Measurements from ENCODE around the gene SSU72. TPM values are rescaled to one million over a fixed set of nuclear protein-coding genes. Genes with fewer than 3 reads are reported as not detected.
"Not testable (repeated sequence)": the region's sequence is repeated elsewhere in the genome, so short reads cannot be mapped to it uniquely, and the experiment has no call there.

The SSU72 gene
- total RNA-seq, 2 experiments from 2014 or later = 111 to 113 TPM

DNA sequence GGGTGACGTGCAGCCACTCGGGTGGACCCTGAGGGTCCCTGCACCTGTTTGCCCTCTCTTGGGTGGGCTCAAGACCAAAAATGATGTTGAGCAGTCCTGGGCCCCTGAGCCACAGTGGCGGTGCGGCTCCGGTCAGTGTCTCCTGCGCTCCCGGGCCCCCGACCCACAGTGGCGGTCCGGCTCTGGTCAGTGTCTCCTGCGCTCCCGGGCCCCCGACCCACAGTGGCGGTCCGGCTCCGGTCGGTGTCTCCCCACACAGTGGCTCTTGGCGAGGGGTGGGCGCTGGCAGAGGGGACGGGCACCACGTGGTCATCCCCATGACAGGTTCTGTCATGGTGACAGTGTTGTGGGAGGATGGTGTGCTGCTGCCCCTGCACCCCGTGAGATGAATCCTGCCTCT lies 80.4 kb downstream of the SSU72 start:
- DNase-seq, H3K27me3 Mint-ChIP-seq, H3K27ac Mint-ChIP-seq, POLR2A ChIA-PET, CTCF ChIA-PET, H3K9me3 Mint-ChIP-seq, H3K4me3 Mint-ChIP-seq, H3K4me1 Mint-ChIP-seq: not testable (repeated sequence)
- H3K36me3 Mint-ChIP-seq (ENCODE audit: low read depth) = peaks cover 50% of the 10 kb centered on the region

Other genes with a start within 250 kb of the SSU72 start
- gene TAS1R3, start 243.6 kb downstream of the SSU72 start, total RNA-seq = under 1 TPM; 0.75 to 0.78 TPM
- 10 to 100 TPM; 36.0 to 37.8 TPM for gene DVL1, start 225.4 kb downstream of the SSU72 start, total RNA-seq
- under 1 TPM; 0.18 to 0.23 TPM for gene MXRA8, start 216.3 kb downstream of the SSU72 start, total RNA-seq
- 100 to 1,000 TPM; 121 to 122 TPM for gene AURKAIP1, start 199.7 kb downstream of the SSU72 start, total RNA-seq
- 100 to 1,000 TPM; 104 TPM for gene CCNL2, start 175.5 kb downstream of the SSU72 start, total RNA-seq
- 10 to 100 TPM; 82.8 to 87.3 TPM for gene MRPL20, start 167.6 kb downstream of the SSU72 start, total RNA-seq
- not detected for gene ANKRD65, start 153.6 kb downstream of the SSU72 start, total RNA-seq
- gene VWA1, start 139.2 kb downstream of the SSU72 start, total RNA-seq = under 1 TPM; 0.33 to 0.45 TPM
- 1 to 10 TPM in 1 of 2 experiments, under 1 TPM in 1; 0.98 to 1.4 TPM for gene ATAD3C, start 125.2 kb downstream of the SSU72 start, total RNA-seq
- gene ATAD3B, start 103.1 kb downstream of the SSU72 start, total RNA-seq = 10 to 100 TPM; 25.5 to 26.9 TPM
- gene ATAD3A, start 62.7 kb downstream of the SSU72 start, total RNA-seq = 10 to 100 TPM; 26.2 to 26.5 TPM
- under 1 TPM in 1 of 2 experiments, not detected in 1; 0.28 TPM for gene TMEM240, start 34.2 kb downstream of the SSU72 start, total RNA-seq
- gene FNDC10, start 25.3 kb upstream of the SSU72 start, total RNA-seq = 1 to 10 TPM; 2.6 to 2.7 TPM
- 10 to 100 TPM; 37.2 to 37.5 TPM for gene MIB2, start 40.6 kb upstream of the SSU72 start, total RNA-seq
- 1 to 10 TPM in 1 of 2 experiments, under 1 TPM in 1; 0.63 to 2.4 TPM for gene MMP23B, start 57.3 kb upstream of the SSU72 start, total RNA-seq
- 10 to 100 TPM; 32.5 to 32.7 TPM for gene CDK11B, start 84.1 kb upstream of the SSU72 start, total RNA-seq
- 10 to 100 TPM; 54.5 to 55.7 TPM for gene SLC35E2B, start 117.9 kb upstream of the SSU72 start, total RNA-seq
- 10 to 100 TPM; 67.2 to 68.1 TPM for gene CDK11A, start 149.5 kb upstream of the SSU72 start, total RNA-seq
- 10 to 100 TPM; 78.0 to 81.5 TPM for gene NADK, start 203.6 kb upstream of the SSU72 start, total RNA-seq